Endodermal cell (in vitro differentiated cells): Measurements from ENCODE around the gene FNDC11. TPM values are rescaled to one million over a fixed set of nuclear protein-coding genes. Genes with fewer than 3 reads are reported as not detected.

Source experiments
- DNase-seq: peaks from one replicate; pipeline ENCODE4 v3.0.0-alpha.2; 2017
- H3K27ac ChIP-seq: 2 replicates; pipeline ENCODE4 v1.5.1; 2013; ENCODE audit warnings: mild to moderate bottlenecking, low read depth, low read length, moderate library complexity
- H3K27me3 ChIP-seq: 2 replicates; pipeline ENCODE4 v1.6.1; 2013; ENCODE audit warnings: mild to moderate bottlenecking, low read length, moderate library complexity; ENCODE audit not compliant: insufficient read depth, control insufficient read depth, poor library complexity, severe bottlenecking
- H3K36me3 ChIP-seq: 2 replicates; pipeline ENCODE4 v1.7.0; 2013; ENCODE audit warnings: mild to moderate bottlenecking, low read length, moderate library complexity; ENCODE audit not compliant: control insufficient read depth, insufficient read depth
- H3K4me1 ChIP-seq: one replicate; pipeline ENCODE4 v1.7.0; 2013; ENCODE audit warnings: low read length; ENCODE audit not compliant: control insufficient read depth, insufficient read depth
- H3K4me3 ChIP-seq: 2 replicates; pipeline ENCODE4 v1.5.1; 2013; ENCODE audit warnings: mild to moderate bottlenecking, low read length, moderate library complexity
- H3K9ac ChIP-seq: 2 replicates; pipeline ENCODE4 v1.6.1; 2013; ENCODE audit warnings: mild to moderate bottlenecking, low read length, moderate library complexity; ENCODE audit not compliant: poor library complexity, severe bottlenecking; ENCODE audit errors: extremely low read depth
- H3K9me3 ChIP-seq: 2 replicates; pipeline ENCODE4 v1.6.1; 2013; ENCODE audit warnings: mild to moderate bottlenecking, low read length, moderate library complexity; ENCODE audit not compliant: control insufficient read depth
- H3K27ac Mint-ChIP-seq: 2 replicates; pipeline ENCODE4 v1.8.0; 2020; ENCODE audit warnings: mixed read lengths
- H3K27me3 Mint-ChIP-seq: 2 replicates; pipeline ENCODE4 v1.8.0; 2021; ENCODE audit warnings: mild to moderate bottlenecking, mixed read lengths; ENCODE audit not compliant: insufficient read depth
- H3K36me3 Mint-ChIP-seq: 2 replicates; pipeline ENCODE4 v1.8.0; 2020; ENCODE audit warnings: low read depth, mixed read lengths
- H3K4me1 Mint-ChIP-seq: 2 replicates; pipeline ENCODE4 v1.8.0; 2020; ENCODE audit warnings: mixed read lengths
- H3K4me3 Mint-ChIP-seq: 2 replicates; pipeline ENCODE4 v1.8.0; 2020; ENCODE audit warnings: mild to moderate bottlenecking, moderate library complexity, mixed read lengths
- H3K9me3 Mint-ChIP-seq: 2 replicates; pipeline ENCODE4 v1.8.0; 2020; ENCODE audit warnings: mild to moderate bottlenecking, mixed read lengths
- CTCF ChIP-seq: fragments of 200-600 bp; sonication (generic); conservative IDR thresholded peaks from 2 replicates; pipeline ENCODE4 v1.5.0; 2021; ENCODE audit warnings: antibody characterized with exemption, mild to moderate bottlenecking
- WGBS, 2 experiments: methylation state at CpG; one replicate each; pipeline versions ENCODE4 v1.1.5 to v1.1.7; 2013; ENCODE audit warnings: missing lambda C conversion rate in 2 of 2, mixed read lengths in 1 of 2; ENCODE audit not compliant: insufficient coverage in 1 of 2, insufficient read length in 1 of 2; 5-methylcytosine and 5-hydroxymethylcytosine counted together
- total RNA-seq, 2 donors: library from RNA; stranded (reverse); fragmentation: NEBNext Ultra II Directional in 1 of 2; extraction: Animal tissue kit (Norgen Biotek cat#: 25700) in 1 of 2; gene quantifications; 2 replicates in 1 of 2; 3 replicates in 1 of 2; pipeline ENCODE4 v1.2.1, GENCODE V29; 2021

Gene FNDC11
- total RNA-seq, 2 donors from 2014 or later, result 1.8 to 2.4 TPM

GRCh38 chr20:63540417-63541186, 13.4 kb upstream of the FNDC11 start:
- Histone ChIP-seq H3K27ac (no peak overlapping the region), H3K36me3 (no peaks in the 10 kb centered on the region), H3K4me3 (no peak overlapping the region), H3K27me3 (no peaks in the 10 kb centered on the region), H3K9me3 (no peaks in the 10 kb centered on the region), H3K4me1 (no peaks in the 10 kb centered on the region), H3K9ac (no peak overlapping the region)
- no peak overlapping the region for H3K4me3 Mint-ChIP-seq
- no peaks in the 10 kb centered on the region for H3K9me3 Mint-ChIP-seq
- peaks cover 5% of the 10 kb centered on the region for H3K4me1 Mint-ChIP-seq
- H3K27me3 Mint-ChIP-seq, result no peaks in the 10 kb centered on the region
- H3K36me3 Mint-ChIP-seq, result no peaks in the 10 kb centered on the region
- DNase-seq, result no peak
- no peak for TF ChIP-seq CTCF
- 88 to 91% methylated on average over 38 to 49 of the region's 49 CpGs for WGBS, 2 experiments
- no peak overlapping the region for H3K27ac Mint-ChIP-seq

GRCh38 chr20:63541371-63541770, 12.6 kb upstream of the FNDC11 start:
- Histone ChIP-seq H3K9me3 (no peaks in the 10 kb centered on the region), H3K4me1 (no peaks in the 10 kb centered on the region), H3K27ac (no peak overlapping the region), H3K27me3 (no peaks in the 10 kb centered on the region), H3K36me3 (no peaks in the 10 kb centered on the region), H3K4me3 (no peak overlapping the region), H3K9ac (no peak overlapping the region)
- no peak for TF ChIP-seq CTCF
- no peaks in the 10 kb centered on the region for H3K27me3 Mint-ChIP-seq
- DNase-seq, result no peak
- no peak overlapping the region for H3K4me3 Mint-ChIP-seq
- H3K9me3 Mint-ChIP-seq, result no peaks in the 10 kb centered on the region
- WGBS, 2 experiments, result 91 to 98% methylated on average over 14 to 28 of the region's 28 CpGs
- peaks cover 7% of the 10 kb centered on the region for H3K4me1 Mint-ChIP-seq
- no peaks in the 10 kb centered on the region for H3K36me3 Mint-ChIP-seq
- no peak overlapping the region for H3K27ac Mint-ChIP-seq

GRCh38 chr20:63542031-63542559, 11.9 kb upstream of the FNDC11 start:
- no peaks in the 10 kb centered on the region for H3K36me3 ChIP-seq
- H3K4me3 ChIP-seq, result no peak overlapping the region
- TF ChIP-seq CTCF, result no peak
- H3K27ac Mint-ChIP-seq, result no peak overlapping the region
- no peak overlapping the region for H3K27ac ChIP-seq
- H3K9ac ChIP-seq, result no peak overlapping the region
- no peaks in the 10 kb centered on the region for H3K27me3 Mint-ChIP-seq
- no peaks in the 10 kb centered on the region for H3K9me3 ChIP-seq
- no peaks in the 10 kb centered on the region for H3K36me3 Mint-ChIP-seq
- H3K4me1 Mint-ChIP-seq, result peaks cover 7% of the 10 kb centered on the region
- no peak for DNase-seq
- H3K4me3 Mint-ChIP-seq, result no peak overlapping the region
- 88 to 93% methylated on average over 31 to 36 of the region's 36 CpGs for WGBS, 2 experiments
- no peaks in the 10 kb centered on the region for H3K4me1 ChIP-seq
- H3K9me3 Mint-ChIP-seq, result no peaks in the 10 kb centered on the region
- H3K27me3 ChIP-seq, result no peaks in the 10 kb centered on the region
